ENCODE results near the gene RNF150. TPM values are rescaled to one million over a fixed set of nuclear protein-coding genes. Genes with fewer than 3 reads are reported as not detected.

RNF150 gene
- total and polyA plus RNA-seq, 4 donors: 14.3 to 28.0 (median 18.6) TPM

- Histone ChIP-seq H3K9me3 (ENCODE audit: control insufficient read depth, insufficient read depth, low read length) (peaks cover 6% of the 10 kb centered on the region), H3K27me3 (ENCODE audit: control insufficient read depth, insufficient read depth, low read length) (no peaks in the 10 kb centered on the region), H3K27ac (ENCODE audit: low read depth, low read length) (no peak overlapping the region), H3K4me1 (ENCODE audit: control insufficient read depth, insufficient read depth, low read length) (no peaks in the 10 kb centered on the region), H3K4me3 (ENCODE audit: low read depth, low read length) (no peak overlapping the region), H3K36me3 (ENCODE audit: control insufficient read depth, insufficient read depth, low read length) (no peaks in the 10 kb centered on the region)
- no peak for DNase-seq (ENCODE audit: low read depth in 4 of 6, low spot score in 6 of 6)
- WGBS (ENCODE audit: insufficient coverage): no CpG with 5 or more reads among the region's 3 CpGs
Observed at GRCh38 chr4:140888054-140888453, 245.2 kb downstream of the RNF150 start.

GRCh38 chr4:140887467-140887866, 245.8 kb downstream of the RNF150 start:
- Histone ChIP-seq H3K4me1 (ENCODE audit: control insufficient read depth, insufficient read depth, low read length) (no peaks in the 10 kb centered on the region), H3K4me3 (ENCODE audit: low read depth, low read length) (no peak overlapping the region), H3K27me3 (ENCODE audit: control insufficient read depth, insufficient read depth, low read length) (no peaks in the 10 kb centered on the region), H3K27ac (ENCODE audit: low read depth, low read length) (no peak overlapping the region), H3K9me3 (ENCODE audit: control insufficient read depth, insufficient read depth, low read length) (peaks cover 8% of the 10 kb centered on the region), H3K36me3 (ENCODE audit: control insufficient read depth, insufficient read depth, low read length) (no peaks in the 10 kb centered on the region)
- WGBS (ENCODE audit: insufficient coverage): no CpG with 5 or more reads among the region's 2 CpGs
- DNase-seq (ENCODE audit: low read depth in 4 of 6, low spot score in 6 of 6): no peak

- Histone ChIP-seq H3K27ac (ENCODE audit: low read depth, low read length) (no peak overlapping the region), H3K27me3 (ENCODE audit: control insufficient read depth, insufficient read depth, low read length) (no peaks in the 10 kb centered on the region), H3K9me3 (ENCODE audit: control insufficient read depth, insufficient read depth, low read length) (peaks cover 8% of the 10 kb centered on the region), H3K36me3 (ENCODE audit: control insufficient read depth, insufficient read depth, low read length) (no peaks in the 10 kb centered on the region), H3K4me1 (ENCODE audit: control insufficient read depth, insufficient read depth, low read length) (no peaks in the 10 kb centered on the region), H3K4me3 (ENCODE audit: low read depth, low read length) (no peak overlapping the region)
- WGBS (ENCODE audit: insufficient coverage): no CpG with 5 or more reads among the region's 4 CpGs
- DNase-seq (ENCODE audit: low read depth in 4 of 6, low spot score in 6 of 6): peak in 2 of 6 donors; percentile 52 to 62
Observed at GRCh38 chr4:140884431-140885058, 248.7 kb downstream of the RNF150 start.

- H3K27ac ChIP-seq (ENCODE audit: low read depth, low read length): no peak overlapping the region
- no peak for DNase-seq (ENCODE audit: low read depth in 4 of 6, low spot score in 6 of 6)
- H3K9me3 ChIP-seq (ENCODE audit: control insufficient read depth, insufficient read depth, low read length): no peaks in the 10 kb centered on the region
- H3K4me1 ChIP-seq (ENCODE audit: control insufficient read depth, insufficient read depth, low read length): no peaks in the 10 kb centered on the region
- H3K36me3 ChIP-seq (ENCODE audit: control insufficient read depth, insufficient read depth, low read length): no peaks in the 10 kb centered on the region
- no peak overlapping the region for H3K4me3 ChIP-seq (ENCODE audit: low read depth, low read length)
- no peaks in the 10 kb centered on the region for H3K27me3 ChIP-seq (ENCODE audit: control insufficient read depth, insufficient read depth, low read length)
Observed at GRCh38 chr4:140877781-140878180, 255.5 kb downstream of the RNF150 start.

- WGBS (ENCODE audit: insufficient coverage): no CpG with 5 or more reads among the region's 3 CpGs
- DNase-seq (ENCODE audit: low read depth in 4 of 6, low spot score in 6 of 6): peak in 1 of 6 donors; percentile 69
- Histone ChIP-seq H3K36me3 (ENCODE audit: control insufficient read depth, insufficient read depth, low read length) (no peaks in the 10 kb centered on the region), H3K4me3 (ENCODE audit: low read depth, low read length) (no peak overlapping the region), H3K27ac (ENCODE audit: low read depth, low read length) (peak overlapping the region; percentile 12), H3K4me1 (ENCODE audit: control insufficient read depth, insufficient read depth, low read length) (no peaks in the 10 kb centered on the region), H3K27me3 (ENCODE audit: control insufficient read depth, insufficient read depth, low read length) (no peaks in the 10 kb centered on the region), H3K9me3 (ENCODE audit: control insufficient read depth, insufficient read depth, low read length) (no peaks in the 10 kb centered on the region)
Observed at GRCh38 chr4:140876615-140877364, 256.5 kb downstream of the RNF150 start.

GRCh38 chr4:140875746-140876452, 257.4 kb downstream of the RNF150 start:
- Histone ChIP-seq H3K36me3 (ENCODE audit: control insufficient read depth, insufficient read depth, low read length) (no peaks in the 10 kb centered on the region), H3K27ac (ENCODE audit: low read depth, low read length) (peak overlapping the region; percentile 12), H3K9me3 (ENCODE audit: control insufficient read depth, insufficient read depth, low read length) (no peaks in the 10 kb centered on the region), H3K4me1 (ENCODE audit: control insufficient read depth, insufficient read depth, low read length) (no peaks in the 10 kb centered on the region), H3K4me3 (ENCODE audit: low read depth, low read length) (no peak overlapping the region), H3K27me3 (ENCODE audit: control insufficient read depth, insufficient read depth, low read length) (no peaks in the 10 kb centered on the region)
- WGBS (ENCODE audit: insufficient coverage): no CpG with 5 or more reads among the region's 1 CpG
- DNase-seq (ENCODE audit: low read depth in 4 of 6, low spot score in 6 of 6): peak in 3 of 6 donors; percentile 36 to 63 (median 61)

GRCh38 chr4:140874056-140874455, 259.2 kb downstream of the RNF150 start:
- Histone ChIP-seq H3K4me3 (ENCODE audit: low read depth, low read length) (no peak overlapping the region), H3K27me3 (ENCODE audit: control insufficient read depth, insufficient read depth, low read length) (no peaks in the 10 kb centered on the region), H3K36me3 (ENCODE audit: control insufficient read depth, insufficient read depth, low read length) (no peaks in the 10 kb centered on the region), H3K27ac (ENCODE audit: low read depth, low read length) (no peak overlapping the region), H3K9me3 (ENCODE audit: control insufficient read depth, insufficient read depth, low read length) (no peaks in the 10 kb centered on the region), H3K4me1 (ENCODE audit: control insufficient read depth, insufficient read depth, low read length) (peaks cover 3% of the 10 kb centered on the region)
- no peak for DNase-seq (ENCODE audit: low read depth in 4 of 6, low spot score in 6 of 6)
- WGBS (ENCODE audit: insufficient coverage): no CpG with 5 or more reads among the region's 1 CpG

GRCh38 chr4:140871368-140871767, 261.9 kb downstream of the RNF150 start:
- no peaks in the 10 kb centered on the region for H3K36me3 ChIP-seq (ENCODE audit: control insufficient read depth, insufficient read depth, low read length)
- H3K4me3 ChIP-seq (ENCODE audit: low read depth, low read length): no peak overlapping the region
- WGBS (ENCODE audit: insufficient coverage): no CpG with 5 or more reads among the region's 1 CpG
- peak in 1 of 6 donors; percentile 59 for DNase-seq (ENCODE audit: low read depth in 4 of 6, low spot score in 6 of 6)
- H3K4me1 ChIP-seq (ENCODE audit: control insufficient read depth, insufficient read depth, low read length): peaks cover 3% of the 10 kb centered on the region
- H3K9me3 ChIP-seq (ENCODE audit: control insufficient read depth, insufficient read depth, low read length): no peaks in the 10 kb centered on the region
- H3K27me3 ChIP-seq (ENCODE audit: control insufficient read depth, insufficient read depth, low read length): no peaks in the 10 kb centered on the region
- H3K27ac ChIP-seq (ENCODE audit: low read depth, low read length): no peak overlapping the region

- H3K36me3 ChIP-seq (ENCODE audit: control insufficient read depth, insufficient read depth, low read length): no peaks in the 10 kb centered on the region
- DNase-seq (ENCODE audit: low read depth in 4 of 6, low spot score in 6 of 6): no peak
- H3K4me3 ChIP-seq (ENCODE audit: low read depth, low read length): no peak overlapping the region
- H3K27me3 ChIP-seq (ENCODE audit: control insufficient read depth, insufficient read depth, low read length): no peaks in the 10 kb centered on the region
- H3K4me1 ChIP-seq (ENCODE audit: control insufficient read depth, insufficient read depth, low read length): peaks cover 3% of the 10 kb centered on the region
- H3K27ac ChIP-seq (ENCODE audit: low read depth, low read length): no peak overlapping the region
- 62% methylated on average over 4 of the region's 5 CpGs for WGBS (ENCODE audit: insufficient coverage)
- H3K9me3 ChIP-seq (ENCODE audit: control insufficient read depth, insufficient read depth, low read length): no peaks in the 10 kb centered on the region
Observed at GRCh38 chr4:140870427-140870826, 262.8 kb downstream of the RNF150 start.
